ENCODE data around the gene ROMO1.

DNA sequence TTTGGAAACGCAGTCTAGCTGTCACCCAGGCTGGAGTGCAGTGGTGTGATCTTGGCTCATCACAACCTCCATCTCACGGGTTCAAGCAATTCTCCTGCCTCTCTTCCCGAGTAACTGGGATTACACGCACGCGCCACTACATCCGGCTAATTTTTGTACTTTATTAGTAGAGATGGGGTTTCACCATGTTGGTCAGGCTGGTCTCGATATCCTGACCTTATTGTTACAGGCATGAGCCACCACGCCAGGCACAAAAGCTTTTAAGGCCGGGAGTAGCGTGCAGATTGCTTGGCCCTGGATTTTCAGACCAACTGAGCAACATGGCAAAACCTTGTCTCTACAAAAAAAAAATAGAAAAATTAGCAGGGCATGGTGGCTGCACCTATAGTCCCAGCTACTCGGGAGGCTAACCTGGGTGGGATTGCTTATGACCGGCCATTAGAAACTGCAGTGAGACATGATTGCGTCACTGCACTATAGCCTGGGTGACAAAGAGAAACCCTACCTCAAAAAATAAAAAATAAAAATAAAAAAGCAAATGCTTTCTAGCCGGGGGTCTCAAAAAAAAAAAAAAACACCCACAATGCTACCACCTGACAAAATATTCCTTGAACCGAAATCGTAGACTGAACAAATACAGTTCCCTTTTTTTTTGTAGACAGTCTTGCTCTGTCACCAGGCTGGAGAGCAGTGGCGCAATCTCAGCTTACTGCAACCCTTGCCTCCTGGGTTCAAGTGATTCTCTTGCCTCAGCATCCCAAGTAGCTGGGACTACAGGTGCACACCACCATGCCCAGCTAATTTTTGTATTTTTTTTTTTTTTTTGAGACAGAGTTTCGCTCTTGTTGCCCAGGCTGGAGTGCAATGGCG lies 27.9 kb downstream of the ROMO1 start:
- TF ChIP-seq, protein P1, sequence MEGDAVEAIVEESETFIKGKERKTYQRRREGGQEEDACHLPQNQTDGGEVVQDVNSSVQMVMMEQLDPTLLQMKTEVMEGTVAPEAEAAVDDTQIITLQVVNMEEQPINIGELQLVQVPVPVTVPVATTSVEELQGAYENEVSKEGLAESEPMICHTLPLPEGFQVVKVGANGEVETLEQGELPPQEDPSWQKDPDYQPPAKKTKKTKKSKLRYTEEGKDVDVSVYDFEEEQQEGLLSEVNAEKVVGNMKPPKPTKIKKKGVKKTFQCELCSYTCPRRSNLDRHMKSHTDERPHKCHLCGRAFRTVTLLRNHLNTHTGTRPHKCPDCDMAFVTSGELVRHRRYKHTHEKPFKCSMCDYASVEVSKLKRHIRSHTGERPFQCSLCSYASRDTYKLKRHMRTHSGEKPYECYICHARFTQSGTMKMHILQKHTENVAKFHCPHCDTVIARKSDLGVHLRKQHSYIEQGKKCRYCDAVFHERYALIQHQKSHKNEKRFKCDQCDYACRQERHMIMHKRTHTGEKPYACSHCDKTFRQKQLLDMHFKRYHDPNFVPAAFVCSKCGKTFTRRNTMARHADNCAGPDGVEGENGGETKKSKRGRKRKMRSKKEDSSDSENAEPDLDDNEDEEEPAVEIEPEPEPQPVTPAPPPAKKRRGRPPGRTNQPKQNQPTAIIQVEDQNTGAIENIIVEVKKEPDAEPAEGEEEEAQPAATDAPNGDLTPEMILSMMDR (IDR thresholded peaks at IDR 0.05) = no peak
- TF ChIP-seq POLR2A (IDR thresholded peaks at IDR 0.05) (no peak), POLR2AphosphoS5 (IDR thresholded peaks at IDR 0.05) (no peak)

Measured in prostate gland (tissue), 2 donors.